Measurements from ENCODE around the gene CPSF7.
A peak's percentile ranks its signal among the peaks of the same experiment; 100 is the strongest.
"Not testable (repeated sequence)": the region's sequence is repeated elsewhere in the genome, so short reads cannot be mapped to it uniquely, and the experiment has no call there.

CPSF7 gene

DNA sequence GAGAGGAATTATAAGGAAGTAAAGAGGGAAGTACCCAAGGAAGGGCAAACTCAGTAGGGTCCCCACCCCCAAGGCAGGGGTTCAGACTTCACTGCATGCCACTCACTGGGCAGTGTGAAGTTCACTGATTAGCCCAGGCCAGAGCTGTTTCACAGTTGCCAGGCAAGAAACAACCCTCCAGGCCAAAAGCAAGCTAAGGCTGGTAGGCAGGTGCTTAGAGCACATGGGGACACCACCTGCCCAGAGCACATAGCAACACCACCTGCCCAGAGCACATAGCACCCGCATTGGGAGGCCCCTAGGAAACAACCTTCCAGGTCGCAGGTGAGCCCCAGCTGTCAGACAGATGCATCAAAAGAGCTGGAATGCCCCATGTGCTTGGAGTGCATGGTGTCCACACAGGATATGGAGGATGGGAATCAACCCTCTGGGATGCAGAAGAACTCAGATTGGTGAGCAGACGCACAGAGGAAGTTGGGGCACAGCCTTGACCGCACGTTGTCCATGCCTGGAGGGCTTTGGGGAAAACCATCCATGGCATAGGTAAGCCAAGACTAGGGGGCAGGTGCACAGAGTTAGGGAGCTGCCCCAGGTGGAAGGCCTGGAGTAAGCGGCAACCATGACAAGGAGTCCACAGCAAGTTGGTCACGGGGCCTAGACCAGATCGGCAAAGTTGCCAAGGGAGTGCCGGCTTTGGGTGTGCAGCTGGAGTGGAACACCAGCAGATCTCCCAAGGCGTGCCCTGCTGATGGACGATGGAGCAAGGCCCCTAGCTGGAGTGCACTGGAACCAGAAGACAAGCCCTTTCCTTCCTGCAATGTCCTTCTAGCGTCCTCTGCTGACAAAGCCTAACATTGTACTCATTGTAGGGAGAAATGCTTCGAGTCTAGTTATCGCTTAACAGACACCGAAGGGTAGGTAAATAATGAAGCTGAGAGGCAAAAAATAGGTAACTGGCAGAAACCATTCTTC is 45.2 kb downstream of the CPSF7 start:
- DNase-seq (ENCODE audit: low read depth in 1 of 2, low spot score in 1 of 2), result no peak

DNA sequence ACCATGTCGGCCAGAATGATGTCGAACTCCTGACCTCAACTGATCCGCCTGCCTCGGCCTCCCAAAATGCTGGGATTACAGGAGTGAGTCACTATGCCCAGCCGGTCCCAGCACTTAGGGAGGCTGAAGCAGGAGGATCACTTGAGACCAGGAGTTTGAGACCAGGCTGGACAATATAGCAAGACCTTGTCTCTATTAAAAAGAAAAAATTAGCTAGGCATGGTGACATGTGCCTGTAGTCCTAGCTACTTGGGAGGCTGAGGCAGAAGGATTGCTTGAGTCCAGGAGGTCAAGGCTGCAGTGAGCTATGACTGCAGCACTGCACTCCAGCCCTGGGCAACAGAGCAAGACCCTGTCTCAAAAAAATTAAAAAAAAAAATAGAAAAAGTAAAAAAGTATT is 45.9 kb downstream of the CPSF7 start:
- DNase-seq (ENCODE audit: low read depth in 1 of 2, low spot score in 1 of 2), result not testable (repeated sequence)

DNA sequence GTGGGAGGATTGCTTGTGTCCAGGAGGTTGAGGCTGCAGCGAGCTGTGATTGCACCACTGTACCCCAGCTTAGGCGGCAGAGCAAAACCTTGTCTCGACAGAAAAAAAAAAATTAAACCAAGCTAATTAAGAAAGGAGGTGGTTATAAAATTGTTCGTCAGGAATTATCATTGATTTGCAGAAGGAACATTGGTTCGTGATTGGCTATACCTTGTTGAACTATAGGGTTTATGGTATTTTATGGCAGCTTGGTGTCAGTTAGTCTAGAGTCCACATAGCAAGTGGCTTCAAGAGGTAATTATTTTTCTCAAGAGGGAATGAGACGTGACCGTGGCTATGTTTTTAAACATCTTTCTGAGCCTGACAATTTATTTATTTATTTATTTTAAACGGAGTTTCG is 48.9 kb downstream of the CPSF7 start:
- DNase-seq (ENCODE audit: low read depth in 1 of 2, low spot score in 1 of 2), result no peak

DNA sequence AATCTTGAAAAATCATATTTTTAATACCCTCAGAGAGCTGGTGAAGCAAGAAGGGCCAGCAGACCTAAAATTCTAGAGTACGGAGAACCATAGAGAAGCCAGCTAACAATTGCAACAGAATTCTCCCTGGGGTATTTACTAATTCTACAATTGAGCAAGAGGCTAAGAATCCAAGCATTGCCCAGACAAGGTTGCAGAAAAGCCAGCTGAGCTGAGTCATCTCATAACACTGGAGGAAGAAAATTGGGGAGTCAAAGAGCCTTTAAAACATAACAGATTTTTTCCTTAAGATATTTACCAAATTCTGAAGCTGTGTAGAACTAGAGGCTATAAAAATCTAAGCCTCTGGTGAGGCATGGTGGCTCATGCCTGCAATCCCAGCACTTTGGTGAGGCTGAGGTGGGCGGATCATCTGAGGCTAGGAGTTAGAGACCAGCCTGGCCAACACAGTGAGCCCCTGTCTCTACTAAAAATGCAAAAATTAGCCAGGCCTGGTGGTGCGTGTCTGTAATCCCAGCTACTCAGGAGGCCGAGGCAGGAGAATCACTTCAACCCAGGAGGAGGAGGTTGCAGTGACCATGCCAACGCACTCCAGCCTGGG is 51.0 kb downstream of the CPSF7 start:
- DNase-seq (ENCODE audit: low read depth in 1 of 2, low spot score in 1 of 2), result no peak

DNA sequence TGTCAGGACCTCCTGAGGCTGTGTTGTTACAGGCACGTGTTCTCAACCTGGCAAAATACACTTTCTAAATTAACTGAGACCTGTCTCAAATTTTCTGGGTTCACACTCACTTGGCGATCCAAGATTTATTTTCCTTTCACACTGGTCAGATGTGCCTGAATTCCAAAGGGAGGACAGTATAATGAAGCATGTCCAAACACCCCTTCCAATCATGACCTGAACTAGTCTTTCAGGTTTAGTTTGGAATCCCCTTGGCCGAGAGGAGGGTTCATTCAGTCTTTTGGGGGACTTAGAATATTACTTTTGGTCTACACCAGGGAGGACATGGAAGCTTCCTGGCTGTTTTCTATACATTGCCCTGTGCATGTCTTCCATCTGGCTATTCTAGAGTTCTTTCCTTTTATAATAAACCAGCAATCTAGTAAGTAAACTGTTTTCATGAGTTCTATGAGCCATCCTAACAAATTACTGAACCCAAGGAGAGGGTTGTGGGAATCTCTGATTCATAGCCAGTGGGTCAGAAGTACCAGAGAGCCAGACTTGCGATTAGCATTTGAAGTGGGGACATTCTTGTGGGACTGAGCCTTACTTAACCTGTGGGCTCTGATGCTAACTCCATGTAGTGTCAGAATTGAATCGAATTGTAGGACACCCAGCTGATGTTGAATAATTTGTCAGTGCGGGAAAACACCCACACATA is 52.2 kb downstream of the CPSF7 start:
- no peak for DNase-seq (ENCODE audit: low read depth in 1 of 2, low spot score in 1 of 2)

GRCh38 chr11:61375761-61376108 is 54.0 kb downstream of the CPSF7 start:
- no peak for DNase-seq (ENCODE audit: low read depth in 1 of 2, low spot score in 1 of 2)

- DNase-seq (ENCODE audit: low read depth in 1 of 2, low spot score in 1 of 2), result no peak
Observed at GRCh38 chr11:61372659-61373420, 56.9 kb downstream of the CPSF7 start.

DNA sequence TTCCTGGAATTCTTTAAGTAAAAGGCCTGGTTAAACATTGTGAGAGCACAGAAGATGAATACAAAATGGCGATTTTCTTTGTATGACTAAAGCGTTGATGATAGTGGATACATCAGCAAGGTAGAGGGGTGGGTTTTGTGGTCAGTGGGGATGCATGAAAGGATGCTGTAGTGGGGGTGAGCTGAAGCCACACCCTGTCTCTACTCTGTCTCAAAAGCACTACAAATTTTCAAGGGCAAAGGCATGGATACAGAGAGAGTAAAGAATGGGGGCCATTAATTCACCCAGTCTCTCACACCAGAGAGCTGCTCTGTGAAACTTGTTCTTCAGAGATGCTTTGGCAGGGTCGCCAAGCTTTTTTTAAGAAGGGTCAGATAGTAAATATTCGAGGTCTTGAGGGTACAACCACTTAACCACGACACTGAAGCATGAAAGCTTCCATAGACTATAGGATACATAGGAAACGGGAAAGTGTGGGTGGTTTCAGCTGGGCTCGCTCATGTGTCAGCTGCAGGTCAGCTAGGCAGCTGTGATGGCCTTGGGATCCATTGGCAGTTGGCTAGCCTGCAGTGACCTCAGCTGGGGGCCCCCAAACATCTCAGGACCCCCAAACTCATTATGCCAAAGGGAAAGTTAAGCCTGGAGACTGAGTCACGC is 59.3 kb downstream of the CPSF7 start:
- DNase-seq (ENCODE audit: low read depth in 1 of 2, low spot score in 1 of 2), result no peak

DNA sequence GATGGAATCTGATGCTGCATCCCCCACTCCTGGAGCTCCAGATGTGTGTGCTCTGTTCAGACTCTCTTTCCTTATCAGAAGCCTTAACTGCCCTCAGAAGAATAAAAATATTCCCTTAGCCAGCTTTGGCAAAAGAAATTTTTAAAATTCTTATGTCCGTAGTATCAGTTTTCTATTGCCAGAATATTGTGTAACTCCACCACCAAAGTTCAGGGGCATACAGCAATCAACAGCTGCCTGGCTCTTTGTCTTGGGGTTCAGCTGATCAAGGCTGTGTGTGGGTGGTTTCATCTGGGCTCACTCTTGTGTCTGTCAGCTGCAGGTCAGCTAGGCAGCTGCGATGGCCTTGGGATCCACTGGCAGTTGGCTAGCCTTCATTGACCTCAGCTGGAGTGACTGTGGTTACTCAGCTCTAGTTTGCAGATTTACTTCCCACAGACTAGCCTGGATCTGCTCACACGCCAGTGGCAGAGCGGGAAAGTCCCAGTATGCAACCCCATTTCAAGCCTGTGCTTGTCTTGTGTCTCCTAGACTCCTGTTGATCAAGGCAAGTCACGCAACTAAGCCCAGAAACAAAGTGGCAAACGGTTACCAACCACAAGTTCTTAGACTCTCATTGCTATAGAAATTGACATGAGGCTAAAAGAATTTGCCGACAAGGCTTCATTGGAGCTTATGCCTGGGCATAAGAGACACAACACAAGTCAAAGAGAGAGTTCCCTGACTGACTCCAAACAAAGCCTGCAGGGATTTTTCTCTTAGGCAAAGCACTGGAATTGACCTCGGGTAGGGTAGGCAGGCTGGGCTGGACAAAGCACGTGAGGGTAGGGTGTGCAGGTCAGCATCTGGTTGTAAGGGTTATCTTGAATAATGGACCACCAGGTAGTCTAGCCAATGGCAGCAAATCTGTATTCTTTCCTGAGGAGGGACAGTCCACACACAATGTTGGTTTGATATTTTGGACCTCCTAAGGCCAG is 60.1 kb downstream of the CPSF7 start:
- no peak for DNase-seq (ENCODE audit: low read depth in 1 of 2, low spot score in 1 of 2)

DNA sequence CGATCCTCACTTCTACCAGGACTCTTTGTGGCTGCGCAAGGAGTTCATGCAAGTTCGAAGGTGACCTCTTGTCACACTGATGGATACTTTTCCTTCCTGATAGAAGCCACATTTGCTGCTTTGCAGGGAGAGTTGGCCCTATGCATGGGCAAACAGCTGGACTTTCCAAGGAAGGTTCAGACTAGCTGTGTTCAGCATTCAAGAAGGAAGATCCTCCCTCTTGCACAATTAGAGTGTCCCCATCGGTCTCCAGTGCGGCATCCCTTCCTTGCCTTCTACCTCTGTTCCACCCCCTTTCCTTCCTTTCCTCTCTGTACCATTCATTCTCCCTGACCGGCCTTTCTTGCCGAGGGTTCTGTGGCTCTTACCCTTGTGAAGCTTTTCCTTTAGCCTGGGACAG is 61.1 kb downstream of the CPSF7 start:
- DNase-seq (ENCODE audit: low read depth in 1 of 2, low spot score in 1 of 2), result no peak

DNA sequence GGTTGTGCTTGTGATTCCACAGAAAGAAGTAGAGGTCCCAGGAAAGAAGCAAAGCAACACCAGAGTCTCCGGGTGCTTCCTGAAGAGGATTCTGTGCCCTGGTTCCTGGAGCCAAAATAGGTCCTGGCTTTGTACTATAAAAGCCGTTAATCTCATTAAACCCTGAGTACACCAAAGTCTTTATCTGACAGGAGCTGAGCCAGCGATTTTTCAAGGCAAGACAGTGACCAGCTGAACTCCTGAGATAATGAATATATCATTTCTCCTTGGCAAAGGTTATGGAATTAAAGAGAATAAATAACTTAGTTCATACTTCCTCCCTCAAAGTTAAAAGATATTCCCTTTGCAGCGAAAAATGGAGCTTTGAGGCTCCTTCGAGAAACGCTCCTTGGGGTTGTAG is 62.4 kb downstream of the CPSF7 start:
- no peak for DNase-seq (ENCODE audit: low read depth in 1 of 2, low spot score in 1 of 2)

DNA sequence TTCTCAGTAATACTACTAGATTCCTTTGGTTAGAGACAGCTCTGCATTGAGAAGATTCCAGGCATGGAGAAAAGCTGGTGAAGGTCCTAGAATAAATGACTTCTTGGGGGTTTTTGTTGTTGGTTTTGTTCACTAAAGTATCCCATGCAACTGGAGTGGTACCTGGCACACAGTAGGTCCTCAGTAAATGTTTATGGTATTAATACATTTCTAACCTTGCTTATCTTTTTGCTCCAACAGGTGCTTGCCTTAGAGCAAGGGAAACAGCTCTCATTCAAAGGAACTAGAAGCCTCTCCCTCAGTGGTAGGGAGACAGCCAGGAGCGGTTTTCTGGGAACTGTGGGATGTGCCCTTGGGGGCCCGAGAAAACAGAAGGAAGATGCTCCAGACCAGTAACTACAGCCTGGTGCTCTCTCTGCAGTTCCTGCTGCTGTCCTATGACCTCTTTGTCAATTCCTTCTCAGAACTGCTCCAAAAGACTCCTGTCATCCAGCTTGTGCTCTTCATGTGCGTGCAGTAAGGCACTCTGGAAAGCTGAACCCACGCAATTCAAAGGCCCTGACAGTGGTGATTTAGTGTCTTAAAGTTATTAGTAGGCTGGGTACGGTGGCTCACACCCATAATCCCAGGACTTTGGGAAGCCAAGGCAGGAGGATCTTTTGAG is 65.6 kb downstream of the CPSF7 start:
- DNase-seq (ENCODE audit: low read depth in 1 of 2, low spot score in 1 of 2), result no peak

- DNase-seq (ENCODE audit: low read depth in 1 of 2, low spot score in 1 of 2), result peak in 1 of 2 donors; percentile 27
Observed at GRCh38 chr11:61362542-61362875, 67.3 kb downstream of the CPSF7 start.

GRCh38 chr11:61361741-61362541 is 67.8 kb downstream of the CPSF7 start, which contains the start of the genes CYB561A3 and TMEM138:
TSS of gene CYB561A3 (minus strand) at chr11:61361882. CDS start at chr11:61356713, 5,169 bp downstream.
TSS of gene TMEM138 (plus strand) at chr11:61362374. CDS start at chr11:61364391, 2,017 bp downstream.
- peak; percentile 77 to 88 for DNase-seq (ENCODE audit: low read depth in 1 of 2, low spot score in 1 of 2)

- no peak for DNase-seq (ENCODE audit: low read depth in 1 of 2, low spot score in 1 of 2)
Observed at GRCh38 chr11:61361237-61361740, 68.5 kb downstream of the CPSF7 start.

DNA sequence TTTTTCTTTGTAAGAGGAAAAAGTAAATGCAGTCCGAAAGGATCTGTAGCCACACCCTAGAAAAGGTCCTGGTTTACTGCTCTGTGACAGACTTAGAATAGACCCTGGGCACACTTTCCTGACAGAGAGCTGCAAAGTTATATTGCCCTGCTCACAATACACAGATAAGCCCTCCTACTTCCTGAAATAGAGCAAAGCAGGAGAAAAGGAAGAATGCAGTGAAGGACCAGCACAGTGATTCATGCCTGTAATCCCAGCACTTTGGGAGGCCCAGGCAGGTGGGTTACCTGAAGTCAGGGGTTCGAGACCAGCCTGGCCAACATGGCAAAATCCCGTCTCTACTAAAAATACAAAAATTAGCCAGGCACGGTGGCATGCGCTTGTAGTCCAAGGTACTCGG is 70.3 kb downstream of the CPSF7 start:
- DNase-seq (ENCODE audit: low read depth in 1 of 2, low spot score in 1 of 2), result no peak

GRCh38 chr11:61358566-61358965 is 71.2 kb downstream of the CPSF7 start:
- no peak for DNase-seq (ENCODE audit: low read depth in 1 of 2, low spot score in 1 of 2)

DNA sequence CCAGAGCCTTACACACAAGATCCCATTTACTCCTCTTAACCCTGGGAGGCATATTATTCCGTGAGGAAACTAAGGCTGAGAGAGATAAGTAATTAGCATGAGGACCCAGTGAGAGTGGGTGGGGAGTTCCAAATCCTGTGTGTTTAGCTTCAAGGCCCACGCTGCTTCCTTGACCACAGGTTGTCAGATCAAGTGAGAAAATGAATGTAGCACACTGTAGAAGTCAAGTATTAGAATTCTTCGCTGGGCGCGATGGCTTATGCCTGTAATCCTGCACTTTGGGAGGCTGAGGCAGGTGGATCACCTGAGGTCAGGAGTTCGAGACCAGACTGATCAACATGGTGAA is 71.9 kb downstream of the CPSF7 start:
- no peak for DNase-seq (ENCODE audit: low read depth in 1 of 2, low spot score in 1 of 2)
